Hepatocyte (in vitro differentiated cells): Measurements from ENCODE around the gene ST8SIA6. TPM values are rescaled to one million over a fixed set of nuclear protein-coding genes. Genes with fewer than 3 reads are reported as not detected.

Source experiments
- DNase-seq: peaks from one replicate; pipeline ENCODE4 v3.0.0-alpha.2; 2016; ENCODE audit warnings: low spot score
- H2AFZ ChIP-seq: fragments of 200-600 bp; sonication (generic); 2 replicates; pipeline ENCODE4 v1.6.0; 2016; ENCODE audit warnings: antibody characterized with exemption, mild to moderate bottlenecking
- H3K27ac ChIP-seq: fragments of 200-600 bp; sonication (generic); 2 replicates; pipeline ENCODE4 v1.5.1; 2016; ENCODE audit warnings: mild to moderate bottlenecking
- H3K27me3 ChIP-seq: fragments of 200-600 bp; sonication (generic); 2 replicates; pipeline ENCODE4 v1.6.1; 2016
- H3K36me3 ChIP-seq: fragments of 200-600 bp; sonication (generic); replicated peaks from 2 replicates; pipeline ENCODE4 v1.5.1; 2016; ENCODE audit warnings: low read depth; ENCODE audit not compliant: insufficient read depth
- H3K4me1 ChIP-seq: fragments of 200-600 bp; sonication (generic); 2 replicates; pipeline ENCODE4 v1.5.1; 2016; ENCODE audit warnings: mild to moderate bottlenecking, moderate library complexity; ENCODE audit not compliant: insufficient read depth
- H3K4me2 ChIP-seq: fragments of 200-600 bp; sonication (generic); 2 replicates; pipeline ENCODE4 v1.6.0; 2016
- H3K4me3 ChIP-seq: fragments of 200-600 bp; sonication (generic); 2 replicates; pipeline ENCODE4 v1.5.1; 2016; ENCODE audit warnings: mild to moderate bottlenecking
- H3K79me2 ChIP-seq: fragments of 200-600 bp; sonication (generic); 2 replicates; pipeline ENCODE4 v1.6.0; 2017; ENCODE audit warnings: mild to moderate bottlenecking
- H3K9me2 ChIP-seq: fragments of 200-600 bp; sonication (generic); replicated peaks from 2 replicates; pipeline ENCODE4 v1.6.0; 2017; ENCODE audit warnings: mild to moderate bottlenecking; ENCODE audit not compliant: insufficient read depth
- H3K9me3 ChIP-seq: fragments of 200-600 bp; sonication (generic); 2 replicates; pipeline ENCODE4 v1.5.1; 2016; ENCODE audit warnings: low read depth, mild to moderate bottlenecking
- H4K20me1 ChIP-seq: fragments of 200-600 bp; sonication (generic); 2 replicates; pipeline ENCODE4 v1.6.0; 2016; ENCODE audit warnings: mild to moderate bottlenecking; ENCODE audit not compliant: insufficient read depth, poor library complexity, severe bottlenecking
- EZH2 ChIP-seq: fragments of 200-600 bp; sonication (generic); IDR thresholded peaks from 2 replicates; pipeline ENCODE4 v1.6.1; 2016; ENCODE audit warnings: antibody characterized with exemption, mild to moderate bottlenecking, borderline replicate concordance
- EZH2phosphoT487 ChIP-seq: fragments of 200-600 bp; sonication (generic); IDR thresholded peaks from one replicate; pipeline ENCODE4 v1.6.1; 2018; ENCODE audit warnings: antibody characterized with exemption, mild to moderate bottlenecking, low read depth, moderate library complexity; ENCODE audit not compliant: unreplicated experiment, severe bottlenecking
- WGBS: methylation state at CpG from one replicate; pipeline ENCODE4 v1.1.6; 2016; ENCODE audit warnings: low lambda C conversion rate; ENCODE audit errors: missing lambda C conversion rate; 5-methylcytosine and 5-hydroxymethylcytosine counted together
- polyA plus RNA-seq: library from polyadenylated mRNA; unstranded; fragments of >200 nt; fragmentation: Nextera tagmentation; extraction: Ambion mirVana; gene quantifications from 2 replicates; pipeline ENCODE4 v1.2.1, GENCODE V29; 2016
- total RNA-seq: library from RNA; depleted of rRNA; stranded (reverse); fragments of >200 nt; gene quantifications from 2 replicates; pipeline ENCODE4 v1.2.3, GENCODE V29; 2014
- TF ChIP-seq, protein P1 (sequence below): fragments of 200-600 bp; sonication (generic); IDR thresholded peaks from 2 replicates; pipeline ENCODE4 v1.5.1; 2016; ENCODE audit warnings: antibody characterized with exemption, mild to moderate bottlenecking; ENCODE audit not compliant: poor library complexity

ST8SIA6 gene
- total and polyA plus RNA-seq, 2 experiments from 2014 or later, result 0.10 TPM; not detected in 1

DNA sequence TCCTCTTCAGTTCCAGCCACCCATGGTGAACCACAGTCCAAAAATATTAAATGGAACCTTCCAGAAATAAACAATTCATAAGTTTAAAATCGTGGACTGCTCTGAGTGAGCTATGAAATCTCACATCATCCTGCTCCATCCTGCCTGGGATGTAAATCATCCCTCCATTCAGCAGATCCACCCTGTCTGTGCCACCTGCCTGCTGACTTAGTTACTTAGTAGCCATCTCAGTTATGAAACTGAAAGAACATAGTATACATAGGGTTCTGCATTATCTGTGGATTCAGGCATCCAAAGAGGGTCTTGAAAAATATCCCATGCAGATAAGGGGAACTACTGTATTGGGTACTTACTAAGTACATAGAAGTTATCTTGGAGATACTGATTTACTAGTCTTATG, 89.0 kb downstream of the ST8SIA6 start:
- Histone ChIP-seq H3K36me3 (no peaks in the 10 kb centered on the region), H3K79me2 (no peaks in the 10 kb centered on the region), H3K4me3 (no peak overlapping the region), H3K9me2 (no peaks in the 10 kb centered on the region), H3K9me3 (no peaks in the 10 kb centered on the region), H3K4me2 (no peak overlapping the region), H4K20me1 (no peaks in the 10 kb centered on the region), H3K27ac (no peak overlapping the region), H3K4me1 (no peaks in the 10 kb centered on the region), H2AFZ (no peak overlapping the region), H3K27me3 (no peaks in the 10 kb centered on the region)
- TF ChIP-seq EZH2, result no peak
- TF ChIP-seq EZH2phosphoT487, result no peak
- TF ChIP-seq, protein P1, sequence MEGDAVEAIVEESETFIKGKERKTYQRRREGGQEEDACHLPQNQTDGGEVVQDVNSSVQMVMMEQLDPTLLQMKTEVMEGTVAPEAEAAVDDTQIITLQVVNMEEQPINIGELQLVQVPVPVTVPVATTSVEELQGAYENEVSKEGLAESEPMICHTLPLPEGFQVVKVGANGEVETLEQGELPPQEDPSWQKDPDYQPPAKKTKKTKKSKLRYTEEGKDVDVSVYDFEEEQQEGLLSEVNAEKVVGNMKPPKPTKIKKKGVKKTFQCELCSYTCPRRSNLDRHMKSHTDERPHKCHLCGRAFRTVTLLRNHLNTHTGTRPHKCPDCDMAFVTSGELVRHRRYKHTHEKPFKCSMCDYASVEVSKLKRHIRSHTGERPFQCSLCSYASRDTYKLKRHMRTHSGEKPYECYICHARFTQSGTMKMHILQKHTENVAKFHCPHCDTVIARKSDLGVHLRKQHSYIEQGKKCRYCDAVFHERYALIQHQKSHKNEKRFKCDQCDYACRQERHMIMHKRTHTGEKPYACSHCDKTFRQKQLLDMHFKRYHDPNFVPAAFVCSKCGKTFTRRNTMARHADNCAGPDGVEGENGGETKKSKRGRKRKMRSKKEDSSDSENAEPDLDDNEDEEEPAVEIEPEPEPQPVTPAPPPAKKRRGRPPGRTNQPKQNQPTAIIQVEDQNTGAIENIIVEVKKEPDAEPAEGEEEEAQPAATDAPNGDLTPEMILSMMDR, result no peak
- WGBS, result 83% methylated on average over 1 of the region's 1 CpG
- no peak for DNase-seq

DNA sequence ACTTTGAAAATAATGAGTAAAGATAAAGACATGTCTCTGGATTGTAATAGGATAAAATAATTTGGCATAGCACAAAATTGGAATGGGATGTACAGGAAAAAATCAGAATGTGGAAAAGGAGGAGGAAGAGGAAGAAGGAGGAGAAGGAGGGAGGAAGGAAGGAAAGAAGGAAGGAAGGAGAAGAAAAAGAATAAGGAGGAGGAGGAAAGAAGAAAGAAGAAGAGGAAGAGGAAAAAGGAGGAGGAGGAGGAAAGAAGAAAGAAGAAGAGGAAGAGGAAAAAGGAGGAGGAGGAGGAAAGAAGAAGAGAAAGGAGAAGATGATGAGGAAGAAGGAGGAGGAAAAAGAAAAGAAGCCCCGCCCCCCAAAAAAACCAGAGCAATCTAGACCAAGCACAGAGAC, 95.9 kb downstream of the ST8SIA6 start:
- Histone ChIP-seq H3K27me3 (no peaks in the 10 kb centered on the region), H3K4me3 (no peak overlapping the region), H3K79me2 (no peaks in the 10 kb centered on the region), H3K36me3 (no peaks in the 10 kb centered on the region), H3K27ac (no peak overlapping the region), H3K4me1 (no peaks in the 10 kb centered on the region), H4K20me1 (no peaks in the 10 kb centered on the region), H3K4me2 (no peak overlapping the region), H3K9me2 (no peaks in the 10 kb centered on the region), H2AFZ (no peak overlapping the region), H3K9me3 (no peaks in the 10 kb centered on the region)
- TF ChIP-seq EZH2phosphoT487, result no peak
- TF ChIP-seq, protein P1, result no peak
- no peak for TF ChIP-seq EZH2
- WGBS, result 88% methylated on average over 1 of the region's 1 CpG
- no peak for DNase-seq

GRCh38 chr10:17357781-17358180, 96.6 kb downstream of the ST8SIA6 start:
- DNase-seq, result no peak
- no peaks in the 10 kb centered on the region for H3K27me3 ChIP-seq
- no peak overlapping the region for H3K4me3 ChIP-seq
- no peak overlapping the region for H3K27ac ChIP-seq
- no peak overlapping the region for H3K4me2 ChIP-seq
- 77% methylated on average over 2 of the region's 2 CpGs for WGBS
- H3K9me3 ChIP-seq, result no peaks in the 10 kb centered on the region
- H3K79me2 ChIP-seq, result no peaks in the 10 kb centered on the region
- H4K20me1 ChIP-seq, result no peaks in the 10 kb centered on the region
- no peaks in the 10 kb centered on the region for H3K36me3 ChIP-seq
- H2AFZ ChIP-seq, result no peak overlapping the region
- no peaks in the 10 kb centered on the region for H3K4me1 ChIP-seq
- H3K9me2 ChIP-seq, result no peaks in the 10 kb centered on the region
- TF ChIP-seq EZH2phosphoT487 (no peak), EZH2 (no peak)
- TF ChIP-seq, protein P1, result no peak

GRCh38 chr10:17356820-17357219, 97.6 kb downstream of the ST8SIA6 start:
- H4K20me1 ChIP-seq, result no peaks in the 10 kb centered on the region
- no peak overlapping the region for H3K4me3 ChIP-seq
- no peaks in the 10 kb centered on the region for H3K9me3 ChIP-seq
- TF ChIP-seq EZH2phosphoT487 (no peak), EZH2 (no peak)
- TF ChIP-seq, protein P1, result no peak
- H3K36me3 ChIP-seq, result no peaks in the 10 kb centered on the region
- H3K4me1 ChIP-seq, result no peaks in the 10 kb centered on the region
- DNase-seq, result no peak
- no peak overlapping the region for H2AFZ ChIP-seq
- H3K9me2 ChIP-seq, result no peaks in the 10 kb centered on the region
- no peak overlapping the region for H3K27ac ChIP-seq
- no peaks in the 10 kb centered on the region for H3K27me3 ChIP-seq
- no peaks in the 10 kb centered on the region for H3K79me2 ChIP-seq
- 97% methylated on average over 2 of the region's 2 CpGs for WGBS
- H3K4me2 ChIP-seq, result no peak overlapping the region
